PC-3 (cell line): ENCODE measurements around the gene SNX15.

Source experiments
- EZH2 ChIP-seq: fragments of 300-600 bp; sonication (generic); IDR thresholded peaks from one replicate; pipeline ENCODE4 v1.6.1; 2017; ENCODE audit warnings: antibody characterized with exemption, mild to moderate bottlenecking, low read length; ENCODE audit not compliant: unreplicated experiment
- TF ChIP-seq, protein P1 (sequence below): fragments of 300-600 bp; sonication (generic); conservative IDR thresholded peaks from 2 replicates; pipeline ENCODE4 v1.5.1; 2017; ENCODE audit warnings: antibody characterized with exemption, low read depth, mild to moderate bottlenecking, low read length

GRCh38 chr11:65040847-65041622 is 13.8 kb downstream of the SNX15 start, which contains the start of gene SAC3D1:
- TF ChIP-seq, protein P1, sequence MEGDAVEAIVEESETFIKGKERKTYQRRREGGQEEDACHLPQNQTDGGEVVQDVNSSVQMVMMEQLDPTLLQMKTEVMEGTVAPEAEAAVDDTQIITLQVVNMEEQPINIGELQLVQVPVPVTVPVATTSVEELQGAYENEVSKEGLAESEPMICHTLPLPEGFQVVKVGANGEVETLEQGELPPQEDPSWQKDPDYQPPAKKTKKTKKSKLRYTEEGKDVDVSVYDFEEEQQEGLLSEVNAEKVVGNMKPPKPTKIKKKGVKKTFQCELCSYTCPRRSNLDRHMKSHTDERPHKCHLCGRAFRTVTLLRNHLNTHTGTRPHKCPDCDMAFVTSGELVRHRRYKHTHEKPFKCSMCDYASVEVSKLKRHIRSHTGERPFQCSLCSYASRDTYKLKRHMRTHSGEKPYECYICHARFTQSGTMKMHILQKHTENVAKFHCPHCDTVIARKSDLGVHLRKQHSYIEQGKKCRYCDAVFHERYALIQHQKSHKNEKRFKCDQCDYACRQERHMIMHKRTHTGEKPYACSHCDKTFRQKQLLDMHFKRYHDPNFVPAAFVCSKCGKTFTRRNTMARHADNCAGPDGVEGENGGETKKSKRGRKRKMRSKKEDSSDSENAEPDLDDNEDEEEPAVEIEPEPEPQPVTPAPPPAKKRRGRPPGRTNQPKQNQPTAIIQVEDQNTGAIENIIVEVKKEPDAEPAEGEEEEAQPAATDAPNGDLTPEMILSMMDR: no peak
- TF ChIP-seq EZH2: no peak
